ENCODE measurements around the gene OR4D11. TPM values are rescaled to one million over a fixed set of nuclear protein-coding genes. Genes with fewer than 3 reads are reported as not detected.
A peak's percentile ranks its signal among the peaks of the same experiment; 100 is the strongest.

Gene OR4D11
- total RNA-seq, 4 donors from 2014 or later = not detected

DNA sequence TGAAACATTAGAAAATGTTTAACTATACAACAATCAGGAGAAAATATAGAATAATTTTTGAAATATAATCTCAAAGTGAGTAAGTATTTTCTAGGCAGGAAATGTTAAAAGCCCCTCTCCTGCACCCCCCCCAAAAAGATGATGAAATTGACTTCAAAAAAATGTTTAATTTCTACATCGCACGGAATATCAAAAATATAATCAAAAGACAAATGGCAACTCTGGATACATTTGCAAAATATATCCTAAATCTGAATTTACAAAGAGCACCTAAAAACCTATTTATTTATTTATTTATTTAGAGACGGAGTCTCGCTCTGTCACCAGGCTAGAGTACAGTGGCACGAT lies 44.9 kb downstream of the OR4D11 start:
- Histone ChIP-seq H3K4me1 (peaks cover 0 to 33% (median 0%) of the 10 kb centered on the region in 3 donors), H3K27me3 (no peaks in the 10 kb centered on the region), H3K4me3 (no peak overlapping the region), H3K9me3 (no peaks in the 10 kb centered on the region), H3K36me3 (no peaks in the 10 kb centered on the region), H3K27ac (no peak overlapping the region)
- no peak for DNase-seq
- intact Hi-C loops (cut with DNase I) = no loop called here
- TF ChIP-seq POLR2A (IDR thresholded peaks at IDR 0.05) = no peak
- TF ChIP-seq, protein P1, sequence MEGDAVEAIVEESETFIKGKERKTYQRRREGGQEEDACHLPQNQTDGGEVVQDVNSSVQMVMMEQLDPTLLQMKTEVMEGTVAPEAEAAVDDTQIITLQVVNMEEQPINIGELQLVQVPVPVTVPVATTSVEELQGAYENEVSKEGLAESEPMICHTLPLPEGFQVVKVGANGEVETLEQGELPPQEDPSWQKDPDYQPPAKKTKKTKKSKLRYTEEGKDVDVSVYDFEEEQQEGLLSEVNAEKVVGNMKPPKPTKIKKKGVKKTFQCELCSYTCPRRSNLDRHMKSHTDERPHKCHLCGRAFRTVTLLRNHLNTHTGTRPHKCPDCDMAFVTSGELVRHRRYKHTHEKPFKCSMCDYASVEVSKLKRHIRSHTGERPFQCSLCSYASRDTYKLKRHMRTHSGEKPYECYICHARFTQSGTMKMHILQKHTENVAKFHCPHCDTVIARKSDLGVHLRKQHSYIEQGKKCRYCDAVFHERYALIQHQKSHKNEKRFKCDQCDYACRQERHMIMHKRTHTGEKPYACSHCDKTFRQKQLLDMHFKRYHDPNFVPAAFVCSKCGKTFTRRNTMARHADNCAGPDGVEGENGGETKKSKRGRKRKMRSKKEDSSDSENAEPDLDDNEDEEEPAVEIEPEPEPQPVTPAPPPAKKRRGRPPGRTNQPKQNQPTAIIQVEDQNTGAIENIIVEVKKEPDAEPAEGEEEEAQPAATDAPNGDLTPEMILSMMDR (IDR thresholded peaks at IDR 0.05) = no peak
- 90 to 98% methylated on average over 5 of the region's 5 CpGs for WGBS, 2 donors

DNA sequence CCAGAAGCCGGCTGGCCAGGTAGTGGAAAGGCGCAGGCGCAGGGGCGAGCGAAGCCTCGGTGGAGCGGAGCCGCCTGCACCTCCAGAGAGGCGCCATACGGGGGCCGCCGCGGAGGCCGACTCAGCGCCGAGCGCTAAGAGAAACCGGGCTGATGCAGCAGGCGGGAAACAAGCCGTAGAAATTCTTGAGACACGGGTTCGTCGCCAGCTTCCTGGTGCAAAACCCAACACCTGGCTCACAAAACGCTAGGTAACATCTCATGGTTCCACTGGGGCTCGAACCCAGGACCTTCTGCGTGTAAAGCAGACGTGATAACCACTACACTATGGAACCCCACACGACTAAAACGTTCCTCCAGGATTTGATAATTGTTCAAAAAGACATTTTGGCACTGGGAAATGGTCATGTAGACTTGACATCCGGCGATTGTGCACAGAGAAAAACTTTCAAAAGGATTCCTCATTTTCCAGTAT lies 47.0 kb downstream of the OR4D11 start:
- Histone ChIP-seq H3K9me3 (no peaks in the 10 kb centered on the region), H3K4me3 (peak overlapping the region; percentile 37 to 76 (median 54)), H3K27ac (peak overlapping the region; percentile 80 to 90 (median 89)), H3K4me1 (peaks cover 0 to 33% (median 0%) of the 10 kb centered on the region in 3 donors), H3K27me3 (no peaks in the 10 kb centered on the region), H3K36me3 (no peaks in the 10 kb centered on the region)
- TF ChIP-seq POLR2A (IDR thresholded peaks at IDR 0.05) = no peak
- TF ChIP-seq, protein P1 (IDR thresholded peaks at IDR 0.05) = peak in 4 of 6 experiments; percentile 7 to 63 (median 49)
- intact Hi-C loops (cut with DNase I) = no loop called here
- DNase-seq = no peak
- WGBS, 2 donors = 1% methylated on average over 23 to 28 of the region's 31 CpGs

DNA sequence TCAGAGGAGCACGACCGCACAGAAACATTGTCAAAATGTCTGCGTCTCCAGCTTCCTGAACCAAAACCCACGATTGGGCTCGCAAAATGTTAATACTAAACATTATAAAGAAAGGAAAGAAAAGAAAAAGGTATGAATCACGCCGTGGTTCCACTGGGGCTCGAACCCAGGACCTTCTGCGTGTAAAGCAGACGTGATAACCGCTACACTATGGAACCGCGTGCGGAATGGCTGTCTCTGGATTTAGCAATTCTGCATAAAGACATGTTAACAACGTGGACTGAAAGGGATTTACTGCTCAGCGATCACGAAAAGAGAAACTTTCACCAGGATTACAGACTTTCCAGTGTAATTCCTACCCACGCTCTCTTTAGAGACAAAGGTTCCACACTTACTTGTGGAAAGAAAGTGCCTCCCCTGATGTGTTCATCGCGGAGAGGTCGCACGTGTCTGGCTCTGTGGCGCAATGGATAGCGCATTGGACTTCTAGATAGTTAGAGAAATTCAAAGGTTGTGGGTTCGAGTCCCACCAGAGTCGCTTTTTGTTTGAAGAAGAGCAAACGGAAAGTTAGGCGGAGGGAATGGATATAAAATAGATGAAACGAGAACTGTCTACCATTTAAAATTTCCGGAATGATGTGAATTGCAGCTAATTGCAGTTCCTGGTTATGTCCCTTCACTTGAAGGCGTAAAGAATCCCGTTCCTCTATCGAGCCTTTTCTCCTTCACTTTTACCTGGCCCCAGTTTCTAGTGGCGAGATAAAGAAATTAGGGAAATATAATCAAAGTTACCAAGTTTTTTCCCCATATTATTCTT lies 47.7 kb downstream of the OR4D11 start:
- intact Hi-C loops (cut with DNase I) = no loop called here
- H3K4me3 ChIP-seq = peak overlapping the region; percentile 37 to 76 (median 54)
- H3K9me3 ChIP-seq = no peaks in the 10 kb centered on the region
- WGBS, 2 donors = 0 to 1% methylated on average over 33 to 34 of the region's 34 CpGs
- H3K36me3 ChIP-seq = no peaks in the 10 kb centered on the region
- no peak for DNase-seq
- no peaks in the 10 kb centered on the region for H3K27me3 ChIP-seq
- peak overlapping the region; percentile 80 to 90 (median 89) for H3K27ac ChIP-seq
- peaks cover 0 to 39% (median 0%) of the 10 kb centered on the region in 3 donors for H3K4me1 ChIP-seq
- no peak for TF ChIP-seq POLR2A (IDR thresholded peaks at IDR 0.05)
- TF ChIP-seq, protein P1 (IDR thresholded peaks at IDR 0.05) = peak in 1 of 6 experiments; percentile 3

DNA sequence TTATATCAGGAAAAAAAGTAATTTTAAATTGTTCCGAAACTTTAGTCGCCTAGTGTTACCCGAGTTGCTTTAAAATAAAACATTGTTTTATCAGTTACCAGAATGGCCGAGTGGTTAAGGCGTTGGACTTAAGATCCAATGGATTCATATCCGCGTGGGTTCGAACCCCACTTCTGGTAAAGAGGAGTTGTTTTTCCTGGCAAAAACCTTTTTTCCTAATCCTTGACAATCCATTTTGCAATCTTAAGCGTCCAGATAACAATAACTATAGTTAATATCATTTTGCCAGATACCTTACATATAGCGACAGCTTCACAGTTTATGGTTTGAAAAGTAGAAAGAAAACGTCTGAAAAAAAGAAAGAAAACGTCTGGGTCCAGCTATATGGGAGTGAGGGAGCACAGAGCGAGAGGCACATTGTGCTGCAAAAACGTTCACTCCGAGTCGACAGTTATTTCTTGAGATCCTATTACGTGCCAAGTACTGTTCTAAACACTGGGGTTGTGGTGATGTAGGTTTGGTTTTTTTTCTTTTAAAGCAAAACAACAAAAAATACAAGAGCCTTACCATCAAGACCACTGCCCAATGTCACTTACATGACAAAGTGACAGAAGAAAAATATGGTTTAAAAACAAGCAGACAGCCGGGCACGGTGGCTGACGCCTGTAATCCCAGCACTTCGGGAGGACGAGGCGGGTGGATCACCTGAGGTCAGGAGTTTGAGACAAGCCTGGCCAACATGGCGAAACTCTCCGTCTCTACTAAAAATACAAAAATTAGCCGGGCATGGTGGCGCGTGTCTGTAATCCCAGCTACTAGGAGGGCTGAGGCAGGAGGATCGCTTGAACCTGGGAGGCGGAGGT lies 48.5 kb downstream of the OR4D11 start:
- no peaks in the 10 kb centered on the region for H3K27me3 ChIP-seq
- H3K4me1 ChIP-seq = peaks cover 0 to 48% (median 0%) of the 10 kb centered on the region in 3 donors
- H3K9me3 ChIP-seq = no peaks in the 10 kb centered on the region
- intact Hi-C loops (cut with DNase I) = no loop called here
- 19 to 25% methylated on average over 23 to 27 of the region's 30 CpGs for WGBS, 2 donors
- H3K4me3 ChIP-seq = peak overlapping the region; percentile 37 to 76 (median 54)
- no peak for DNase-seq
- H3K36me3 ChIP-seq = no peaks in the 10 kb centered on the region
- peak overlapping the region; percentile 80 to 90 (median 89) for H3K27ac ChIP-seq
- TF ChIP-seq, protein P1 (IDR thresholded peaks at IDR 0.05) = no peak
- TF ChIP-seq POLR2A (IDR thresholded peaks at IDR 0.05) = no peak
